Posterior cingulate gyrus (tissue), 11 donors: ENCODE measurements around the gene MRPL50.
"Not testable (repeated sequence)": the region's sequence is repeated elsewhere in the genome, so short reads cannot be mapped to it uniquely, and the experiment has no call there.

Experiments
- DNase-seq, 10 donors: peaks; one replicate each; pipeline versions ENCODE4 v3.0.0 to v3.0.0-alpha.2; 2020 to 2021; ENCODE audit warnings: mixed read lengths in 3 of 10
- intact Hi-C: fragments of 100-400 bp; cut with DNase I; formaldehyde crosslinking; loops from one replicate; pipeline ENCODE4 v1.15.1; 2023

The MRPL50 gene

DNA sequence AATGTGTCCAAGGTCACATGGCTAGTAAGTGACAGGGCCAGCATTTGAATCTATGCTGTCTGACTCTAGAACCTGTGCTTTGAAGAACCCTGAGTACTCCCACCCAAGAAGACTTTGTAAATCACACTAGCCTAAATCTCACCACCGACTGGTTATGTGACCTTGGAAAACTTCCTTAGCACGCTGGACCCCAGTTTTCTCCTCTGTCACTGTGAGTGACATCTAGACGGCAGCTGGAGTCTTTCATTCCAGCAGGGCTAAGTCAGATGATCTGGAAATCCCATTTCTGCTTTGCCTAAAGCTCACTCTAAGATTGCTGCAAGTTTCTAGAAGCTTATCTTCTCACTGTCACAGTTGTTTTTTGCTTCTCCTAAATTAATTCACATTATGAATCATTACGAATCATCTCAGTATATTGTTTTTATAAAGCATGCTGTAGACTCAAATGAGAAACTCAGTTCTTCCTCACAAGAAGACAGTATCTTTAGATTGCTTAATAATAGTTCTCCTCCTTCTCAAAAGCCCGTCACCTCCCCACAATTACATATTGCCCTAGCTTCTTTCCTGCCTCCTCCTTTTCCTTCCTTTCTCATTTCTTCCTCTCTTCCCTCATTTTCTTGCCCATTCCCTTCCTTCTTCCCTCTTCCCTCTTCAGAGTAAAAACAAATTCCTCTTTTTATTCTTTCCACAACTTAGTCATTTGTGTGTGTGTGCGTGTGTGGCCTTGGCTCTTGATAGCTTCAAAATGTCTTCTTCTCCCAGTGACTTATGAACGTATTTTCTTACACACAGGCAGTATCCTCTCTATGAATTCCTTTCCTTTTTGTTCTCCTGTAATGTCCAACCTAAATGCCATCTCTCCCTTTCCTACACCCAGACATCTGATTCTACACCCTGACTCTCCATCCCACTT is 20.4 kb upstream of the MRPL50 start:
- intact Hi-C loops = no loop called here
- DNase-seq = peak in 1 of 10 donors; percentile 8

DNA sequence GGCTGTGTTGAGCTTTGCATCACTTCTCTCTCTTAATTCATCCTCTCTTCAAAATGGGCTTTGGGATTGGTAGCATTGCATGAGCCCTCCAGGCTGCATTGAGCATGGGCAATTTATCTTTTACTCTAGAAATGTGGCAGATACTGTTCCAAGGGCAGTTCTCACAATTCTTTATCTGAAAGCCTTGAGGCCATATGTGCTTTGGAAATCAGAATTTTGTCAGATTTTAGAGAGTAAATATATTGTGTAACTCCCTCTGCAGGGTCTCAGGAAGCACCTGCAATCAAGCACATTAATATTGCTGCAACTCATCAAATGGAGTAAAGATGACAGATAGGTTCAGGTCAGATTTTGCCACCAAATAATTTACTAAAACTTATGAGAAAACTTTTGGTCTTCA is 19.6 kb upstream of the MRPL50 start:
- intact Hi-C loops = no loop called here
- no peak for DNase-seq

DNA sequence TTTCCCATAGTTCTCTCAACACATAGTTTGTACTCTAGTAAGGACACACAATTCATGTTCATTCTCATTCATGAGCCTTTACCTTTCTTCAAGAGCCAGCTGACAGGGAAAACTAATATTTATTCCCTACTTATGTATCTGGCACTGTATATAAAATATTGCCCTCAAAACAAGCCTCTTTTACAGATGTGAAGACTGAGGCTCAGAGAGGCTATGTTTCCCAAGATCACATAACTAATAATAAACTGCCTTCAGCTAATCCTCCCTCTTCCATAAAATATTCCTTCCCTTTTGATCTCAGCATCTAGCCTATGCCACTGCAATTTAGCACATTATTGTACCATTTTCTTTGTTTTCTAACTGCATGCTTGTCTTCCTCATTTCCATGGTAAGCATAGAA is 19.0 kb upstream of the MRPL50 start:
- no peak for DNase-seq
- intact Hi-C loops = no loop called here

DNA sequence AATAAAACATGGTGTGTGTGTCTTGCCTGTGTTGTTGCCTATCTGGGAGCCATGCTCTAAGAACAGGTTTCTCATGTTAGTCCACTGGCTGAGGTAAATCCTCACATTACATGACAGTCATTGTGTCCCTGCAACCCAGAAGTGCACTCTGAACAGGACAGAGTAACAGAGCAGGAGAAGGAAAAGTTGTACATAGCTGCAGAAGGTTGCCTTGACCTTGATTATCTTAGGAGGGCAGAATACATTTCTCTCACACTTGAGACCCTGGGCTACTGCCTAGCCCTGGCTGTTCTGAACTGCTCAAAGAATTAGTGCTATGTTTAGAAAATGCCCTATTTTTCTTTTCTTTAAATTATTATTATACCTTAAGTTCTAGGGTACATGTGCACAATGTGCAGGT is 17.2 kb upstream of the MRPL50 start:
- intact Hi-C loops = no loop called here
- no peak for DNase-seq

DNA sequence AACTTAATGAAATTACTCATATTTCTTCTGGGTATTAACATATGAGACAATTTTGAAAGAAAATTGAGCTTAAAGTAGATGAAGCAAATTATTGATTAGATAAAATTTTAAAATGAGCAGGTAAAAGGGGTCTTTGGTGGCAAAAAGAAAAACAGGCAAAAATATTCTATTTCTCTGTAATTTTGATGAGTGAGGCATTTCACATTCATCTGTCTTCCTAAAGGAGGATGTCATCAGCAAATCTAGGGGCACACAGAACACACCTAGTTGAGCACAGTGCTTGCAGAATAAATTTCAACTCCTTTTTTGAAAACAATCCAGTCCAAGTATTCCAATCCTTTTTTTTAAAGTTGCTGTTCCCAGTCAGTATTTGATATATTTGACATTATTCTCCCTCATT is 16.4 kb upstream of the MRPL50 start:
- no peak for DNase-seq
- intact Hi-C loops = no loop called here

DNA sequence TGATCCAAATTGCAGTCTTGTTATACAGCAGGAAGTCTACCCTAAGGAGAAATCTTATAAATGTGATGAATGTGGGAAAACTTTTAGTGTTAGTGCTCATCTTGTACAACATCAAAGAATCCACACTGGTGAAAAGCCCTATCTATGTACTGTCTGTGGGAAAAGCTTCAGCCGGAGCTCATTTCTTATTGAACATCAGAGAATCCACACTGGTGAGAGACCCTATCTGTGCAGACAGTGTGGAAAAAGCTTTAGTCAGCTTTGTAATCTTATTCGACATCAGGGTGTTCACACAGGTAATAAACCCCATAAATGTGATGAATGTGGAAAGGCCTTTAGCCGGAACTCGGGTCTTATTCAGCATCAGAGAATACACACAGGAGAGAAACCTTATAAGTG is 10.7 kb upstream of the MRPL50 start:
- intact Hi-C loops = no loop called here

DNA sequence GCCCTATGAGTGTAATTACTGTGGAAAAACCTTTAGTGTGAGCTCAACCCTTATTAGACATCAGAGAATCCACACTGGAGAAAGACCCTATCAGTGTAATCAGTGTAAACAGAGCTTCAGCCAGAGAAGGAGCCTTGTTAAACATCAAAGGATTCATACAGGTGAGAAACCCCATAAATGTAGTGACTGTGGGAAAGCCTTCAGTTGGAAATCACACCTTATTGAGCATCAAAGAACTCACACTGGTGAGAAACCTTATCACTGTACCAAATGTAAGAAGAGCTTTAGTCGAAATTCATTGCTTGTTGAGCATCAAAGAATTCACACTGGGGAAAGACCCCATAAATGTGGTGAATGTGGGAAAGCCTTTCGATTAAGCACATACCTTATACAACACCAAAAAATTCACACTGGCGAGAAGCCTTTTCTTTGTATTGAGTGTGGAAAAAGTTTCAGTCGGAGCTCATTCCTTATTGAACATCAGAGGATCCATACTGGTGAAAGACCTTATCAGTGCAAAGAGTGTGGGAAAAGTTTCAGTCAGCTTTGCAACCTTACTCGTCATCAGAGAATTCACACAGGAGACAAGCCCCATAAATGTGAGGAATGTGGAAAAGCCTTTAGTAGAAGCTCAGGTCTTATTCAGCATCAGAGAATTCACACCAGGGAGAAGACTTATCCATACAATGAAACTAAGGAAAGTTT is 10.1 kb upstream of the MRPL50 start:
- intact Hi-C loops = no loop called here

More for the DNA sequence above, 10.7 kb upstream of the MRPL50 start:
- DNase-seq = no peak

DNA sequence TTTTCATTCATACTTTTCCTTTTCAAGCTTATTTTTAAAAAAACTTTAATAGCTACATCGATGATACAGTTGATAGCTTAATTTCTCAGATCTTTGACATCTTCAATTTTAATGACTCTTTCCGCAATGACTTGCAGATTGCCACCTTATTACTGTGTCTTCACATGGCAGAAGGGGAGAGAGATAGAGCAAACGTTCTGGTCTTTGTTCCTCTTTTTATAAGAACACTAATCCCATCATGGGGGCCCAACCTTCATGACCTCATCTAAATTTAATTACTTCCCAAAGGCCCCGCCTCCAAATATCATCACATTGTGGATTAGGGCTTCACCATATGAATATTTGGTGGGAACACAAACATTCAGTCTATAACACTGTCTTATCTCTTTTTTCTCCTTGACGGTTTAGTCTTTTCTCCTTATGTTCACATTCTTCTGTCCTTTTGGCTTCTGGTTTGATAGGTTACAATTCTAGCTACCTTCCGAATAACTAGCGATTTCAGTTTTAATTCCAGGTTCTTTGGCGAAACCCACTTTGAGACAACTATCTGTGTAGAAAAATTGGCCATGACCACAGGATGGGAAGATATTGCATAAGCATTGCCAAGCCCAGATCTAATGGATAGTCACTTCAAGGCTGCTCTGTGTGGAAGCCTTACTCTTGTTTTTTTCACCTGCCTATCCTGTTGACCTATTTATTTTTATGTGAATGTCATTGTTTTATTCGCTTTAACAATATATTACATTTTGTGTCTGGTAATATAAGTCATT is 5.3 kb upstream of the MRPL50 start:
- intact Hi-C loops = no loop called here
- DNase-seq = no peak

More for the DNA sequence above, 10.1 kb upstream of the MRPL50 start:
- no peak for DNase-seq

DNA sequence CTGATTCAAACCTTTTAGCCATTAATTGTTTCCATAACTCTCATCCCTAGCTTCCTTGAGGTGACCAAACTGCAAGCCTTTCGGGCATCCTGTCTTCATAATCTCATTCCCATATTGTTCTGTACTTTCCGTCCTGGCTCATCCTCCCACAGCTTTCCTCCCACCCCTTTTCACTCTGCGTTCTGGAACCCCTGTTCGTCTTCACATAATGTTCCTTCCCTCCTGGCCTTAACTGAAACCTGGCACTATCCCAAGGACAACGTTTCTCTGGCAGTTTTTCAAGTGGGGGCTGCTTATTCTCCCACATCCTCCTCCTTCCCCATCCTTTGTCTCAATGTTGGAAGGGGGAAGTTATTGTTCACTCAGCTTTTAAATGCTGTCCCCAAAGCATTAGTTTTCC is 1.7 kb upstream of the MRPL50 start:
- peak in 1 of 10 donors; percentile 56 for DNase-seq
- intact Hi-C loops = no loop called here

DNA sequence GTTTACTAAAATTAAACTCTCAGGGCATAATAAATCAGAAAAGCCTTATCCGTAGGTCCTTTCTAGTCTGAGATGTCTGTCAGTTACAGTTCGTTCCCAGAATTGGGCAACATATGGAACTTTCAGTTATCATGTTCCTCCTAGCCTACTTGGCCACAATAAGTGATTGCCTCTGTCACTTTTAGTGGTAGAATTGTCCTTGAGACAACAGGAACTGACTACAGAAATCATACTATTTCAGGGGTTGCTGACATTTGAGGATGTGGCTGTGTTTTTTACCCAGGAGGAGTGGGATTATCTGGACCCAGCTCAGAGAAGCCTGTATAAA is 1.2 kb upstream of the MRPL50 start:
- intact Hi-C loops = loop anchor here (5.0 kb wide), 1 partner anchor 133 kb away; the partner anchor contains the start of gene RNF20

DNA sequence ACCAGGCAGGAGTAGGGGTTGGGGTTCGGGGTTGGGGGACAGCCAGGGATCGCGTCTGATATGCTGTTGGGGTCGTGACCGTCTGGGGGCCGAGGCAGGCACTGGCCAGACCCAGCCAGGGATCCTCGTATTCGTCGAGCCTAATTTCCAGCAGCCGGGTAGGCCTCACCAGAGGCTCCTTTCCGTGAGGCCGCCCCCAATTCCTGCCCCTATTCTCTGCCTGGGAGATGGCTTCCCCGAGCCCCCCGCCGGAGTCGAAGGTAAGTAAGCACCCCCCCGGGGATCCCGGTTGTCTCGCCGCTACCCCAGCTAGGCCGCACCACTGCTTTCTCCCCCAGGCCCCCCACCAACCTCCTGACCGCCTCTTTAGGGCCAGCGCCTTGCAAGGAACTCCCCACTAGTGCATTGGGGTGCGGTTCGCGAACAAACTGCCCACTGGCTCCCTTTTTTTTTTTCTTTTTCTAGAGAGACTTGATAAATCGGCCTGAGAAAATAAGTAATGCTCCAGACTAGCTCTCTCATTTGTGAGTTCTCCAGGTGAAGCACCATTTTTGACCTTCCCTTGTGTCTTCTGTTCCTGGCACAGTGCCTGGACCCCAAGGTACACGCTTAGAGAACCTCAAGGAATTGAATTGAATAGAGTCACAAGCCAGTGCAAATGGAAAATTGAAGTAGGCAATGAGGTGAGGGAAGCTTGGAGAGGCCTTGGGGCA is 668 bp upstream of the MRPL50 start:
- DNase-seq = peak in 4 of 10 donors; percentile 9 to 85 (median 68)
- intact Hi-C loops = loop anchor here (5.0 kb wide), 1 partner anchor 133 kb away; the partner anchor contains the start of gene RNF20

More for the DNA sequence above, 1.2 kb upstream of the MRPL50 start:
- no peak for DNase-seq

DNA sequence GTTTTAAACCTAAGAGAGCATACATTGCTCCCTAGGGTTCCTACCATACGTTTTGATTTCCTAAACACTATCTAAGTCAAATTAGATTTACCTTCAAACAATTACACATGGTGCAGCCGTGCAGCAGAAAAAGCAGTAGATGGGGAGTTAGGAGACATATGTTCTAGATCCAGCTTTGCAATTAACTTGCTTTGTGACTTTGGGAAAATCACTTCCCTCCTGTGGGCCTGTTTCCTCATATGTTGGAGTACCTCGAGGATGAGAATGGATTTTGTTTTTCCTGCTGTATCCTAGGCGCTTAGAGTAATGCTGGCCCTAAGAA is 711 bp downstream of the MRPL50 start:
- intact Hi-C loops = loop anchor here (5.0 kb wide), 1 partner anchor 135 kb away; the partner anchor contains the start of gene RNF20
- no peak for DNase-seq

DNA sequence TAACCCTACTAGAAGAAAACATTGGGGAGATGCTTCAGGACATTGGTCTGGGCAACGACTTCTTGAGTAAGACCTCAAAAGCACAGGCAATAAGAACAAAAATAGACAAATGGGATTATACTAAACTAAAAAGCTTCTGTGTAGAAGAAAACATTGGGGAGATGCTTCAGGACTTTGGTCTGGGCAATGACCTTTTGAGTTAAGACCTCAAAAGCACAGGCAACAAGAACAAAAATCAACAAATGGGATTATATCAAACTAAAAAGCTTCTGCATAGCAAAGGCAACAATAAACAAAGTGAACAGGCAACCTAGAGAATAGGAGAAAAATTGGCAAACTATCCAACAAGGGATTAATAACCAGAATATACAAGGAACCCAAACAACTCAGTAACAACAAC is 3.7 kb downstream of the MRPL50 start:
- DNase-seq = no peak
- intact Hi-C loops = loop anchor here (5.0 kb wide), 1 partner anchor 138 kb away; the partner anchor contains the start of gene RNF20

DNA sequence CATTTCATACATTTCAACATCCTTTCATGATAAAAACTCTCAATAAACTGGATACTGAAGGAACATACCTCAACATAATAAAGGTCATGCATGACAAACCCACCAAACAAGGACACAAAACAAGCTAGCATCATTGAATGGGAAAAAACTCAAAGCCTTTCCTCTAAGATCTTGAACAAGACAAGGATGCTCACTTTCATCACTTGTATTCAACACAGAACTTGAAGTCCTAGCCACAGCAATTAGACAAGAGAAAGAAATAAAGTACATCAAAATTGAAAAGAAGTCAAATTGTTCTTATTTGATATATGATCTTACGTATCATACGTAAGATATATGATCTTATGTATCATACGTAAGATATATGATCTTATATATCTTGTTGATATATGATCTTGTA is 5.3 kb downstream of the MRPL50 start:
- intact Hi-C loops = no loop called here
- no peak for DNase-seq

DNA sequence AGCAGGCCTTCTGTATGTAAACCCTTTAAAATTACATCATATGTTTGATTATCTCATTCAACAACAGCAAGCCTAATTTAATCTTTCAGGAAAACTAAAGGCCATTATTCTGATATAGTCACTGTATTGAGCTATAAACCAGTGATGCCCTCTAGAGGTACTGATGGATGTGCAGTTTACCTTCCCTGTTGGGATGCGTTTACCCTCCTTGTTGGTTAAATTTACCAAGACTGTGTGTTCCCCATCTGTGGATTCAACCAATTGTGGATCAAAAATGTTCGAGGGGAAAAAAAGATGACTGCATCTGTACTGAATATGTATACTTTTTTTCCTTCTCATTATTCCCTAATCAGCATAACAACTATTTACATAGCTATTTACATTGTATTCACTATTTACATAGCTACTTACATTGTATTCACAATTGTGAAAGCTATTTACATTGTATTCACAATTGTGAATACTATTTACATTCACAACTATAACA is 9.9 kb downstream of the MRPL50 start:
- intact Hi-C loops = loop anchor here (5.0 kb wide), 2 partner anchors 676 to 786 kb away; no protein-coding TSS in a partner anchor
- DNase-seq = no peak

DNA sequence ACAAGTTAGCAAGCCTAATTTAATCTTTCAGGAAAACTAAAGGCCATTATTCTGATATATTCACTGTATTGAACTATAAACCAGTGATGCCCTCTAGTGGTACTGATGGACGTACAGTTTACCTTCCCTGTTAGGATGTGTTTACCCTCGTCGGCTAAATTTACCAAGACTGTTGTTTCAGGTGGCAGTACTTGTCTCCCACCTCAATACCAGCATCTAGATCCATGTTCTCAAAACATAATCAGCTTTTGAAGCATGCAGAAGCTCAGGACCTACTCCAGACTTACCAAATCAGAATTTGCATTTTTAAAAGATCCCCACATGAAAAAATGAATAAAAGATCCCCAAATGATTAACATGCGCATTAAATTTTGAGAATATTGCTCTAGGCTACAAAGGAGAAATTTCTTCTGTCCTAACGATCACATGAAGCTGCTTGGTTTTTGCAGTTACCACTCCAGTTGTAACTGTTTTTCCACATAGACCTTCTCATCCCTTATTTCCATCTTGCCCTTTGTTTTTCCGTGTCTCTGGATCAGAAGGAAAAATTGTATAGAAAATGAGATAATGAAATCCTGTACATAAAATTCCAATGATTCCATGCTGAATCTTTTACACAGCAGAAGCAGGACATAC is 10.4 kb downstream of the MRPL50 start:
- DNase-seq = no peak

DNA sequence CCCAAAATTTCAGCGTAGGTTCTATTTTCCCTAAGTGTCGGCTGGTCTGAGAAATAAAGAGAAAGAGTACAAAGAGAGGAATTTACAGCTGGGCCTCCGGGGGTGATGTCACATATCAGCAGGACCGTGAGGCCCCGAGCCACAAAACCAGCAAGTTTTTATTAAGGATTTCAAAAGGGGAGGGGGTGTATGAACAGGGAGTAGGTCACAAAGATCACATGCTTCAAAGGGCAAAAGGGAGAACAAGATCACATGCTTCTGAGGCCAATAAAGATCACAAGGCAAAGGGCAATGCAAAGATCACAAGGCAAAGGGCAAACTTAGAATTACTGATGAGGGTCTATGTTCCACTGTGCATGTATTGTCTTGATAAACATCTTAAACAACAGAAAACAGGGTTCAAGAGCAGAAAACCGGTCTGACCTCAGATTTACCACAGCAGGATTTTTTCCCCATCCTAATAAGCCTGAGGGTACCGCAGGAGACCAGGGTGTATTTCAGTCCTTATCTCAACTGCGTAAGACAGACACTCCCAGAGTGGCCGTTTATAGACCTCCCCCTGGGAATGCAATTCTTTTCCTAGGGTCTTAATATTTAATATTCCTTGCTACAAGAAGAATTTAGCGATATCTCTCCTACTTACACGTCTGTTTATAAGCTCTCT is 13.4 kb downstream of the MRPL50 start, which contains the start of gene BAAT:
Gene BAAT (minus strand): TSS at position 134 of the 664 bp plus-strand sequence. CDS start 13,602 bp downstream, outside the sequence.
- intact Hi-C loops = loop anchor here (5.0 kb wide), 2 partner anchors 673 to 783 kb away; no protein-coding TSS in a partner anchor
- DNase-seq = not testable (repeated sequence)

More for the DNA sequence above, 10.4 kb downstream of the MRPL50 start:
- intact Hi-C loops = loop anchor here (5.0 kb wide), 2 partner anchors 676 to 786 kb away; no protein-coding TSS in a partner anchor

DNA sequence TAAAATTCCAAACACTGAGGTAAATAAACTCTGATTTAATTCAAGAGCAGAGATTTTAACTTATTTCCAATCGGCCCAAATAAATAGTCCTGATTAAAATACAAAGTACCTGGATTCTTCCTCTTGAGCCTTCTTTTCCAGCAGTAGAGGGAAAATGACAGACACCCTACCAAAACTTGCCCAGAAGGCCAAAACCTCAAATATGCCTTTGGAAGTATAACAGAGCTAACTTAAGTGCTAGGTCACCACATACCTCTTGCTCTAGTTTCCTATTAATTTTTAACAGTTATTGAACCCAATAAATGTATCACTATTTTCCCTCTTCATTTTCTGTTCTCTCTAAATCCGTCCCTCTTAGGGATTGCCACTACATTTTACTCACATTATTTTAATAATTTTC is 15.1 kb downstream of the MRPL50 start:
- intact Hi-C loops = no loop called here
- DNase-seq = no peak
